Left forelimb (tissue), 1 donor: Measurements from ENCODE around the gene CPEB3.
"Not testable (repeated sequence)": the region's sequence is repeated elsewhere in the genome, so short reads cannot be mapped to it uniquely, and the experiment has no call there.

Experiments used
- DNase-seq: peaks from one replicate; pipeline ENCODE4 v3.0.0-alpha.2; 2018; ENCODE audit warnings: low spot score

The CPEB3 gene

GRCh38 chr10:92102601-92103213 is 188.2 kb downstream of the CPEB3 start:
- DNase-seq, result no peak

GRCh38 chr10:92094960-92095359 is 195.9 kb downstream of the CPEB3 start:
- DNase-seq, result no peak

DNA sequence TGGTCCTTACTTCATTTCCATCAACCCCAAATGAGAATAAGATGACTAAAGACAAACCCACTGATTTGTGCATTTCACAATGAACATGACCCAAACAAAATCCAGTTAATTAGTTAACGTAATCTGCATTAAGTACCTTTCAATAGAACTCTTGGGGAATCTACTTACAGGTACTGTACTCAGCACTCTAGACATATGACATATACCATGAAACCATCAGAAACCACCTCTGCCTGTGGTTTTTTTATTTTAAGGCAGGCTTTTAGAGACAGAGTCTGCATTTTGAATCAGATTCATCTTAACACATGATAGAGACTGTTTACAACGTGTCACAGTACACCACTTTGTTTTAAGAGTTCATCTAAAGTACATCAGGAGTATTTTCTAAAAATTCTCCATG is 198.9 kb downstream of the CPEB3 start:
- no peak for DNase-seq

- no peak for DNase-seq
Measured at GRCh38 chr10:92087750-92088395, 203.0 kb downstream of the CPEB3 start.

- DNase-seq, result no peak
Measured at GRCh38 chr10:92082583-92083280, 208.1 kb downstream of the CPEB3 start.

- no peak for DNase-seq
Measured at GRCh38 chr10:92081641-92082040, 209.2 kb downstream of the CPEB3 start.

GRCh38 chr10:92080244-92080643 is 210.6 kb downstream of the CPEB3 start:
- no peak for DNase-seq

DNA sequence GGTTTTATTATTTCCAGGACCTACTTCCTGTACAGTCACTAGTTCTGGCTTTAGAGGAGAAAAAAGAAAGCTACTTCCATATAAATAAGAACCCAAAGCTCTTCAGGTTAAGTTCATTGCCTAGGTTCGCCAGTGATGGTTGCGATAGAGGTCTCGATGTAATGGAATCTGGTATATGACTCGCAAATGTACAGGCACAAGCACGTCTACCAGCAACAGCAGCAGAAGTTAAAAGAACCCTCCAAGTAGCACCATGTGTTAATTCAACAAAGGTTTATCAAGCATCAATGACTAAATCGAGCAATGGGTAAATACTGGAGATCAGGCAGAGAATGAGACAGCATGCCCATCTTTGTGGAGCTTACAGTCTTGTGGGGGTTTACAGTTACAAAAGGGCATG is 211.9 kb downstream of the CPEB3 start:
- DNase-seq, result no peak

- DNase-seq, result no peak
Measured at GRCh38 chr10:92076722-92077121, 214.2 kb downstream of the CPEB3 start.

DNA sequence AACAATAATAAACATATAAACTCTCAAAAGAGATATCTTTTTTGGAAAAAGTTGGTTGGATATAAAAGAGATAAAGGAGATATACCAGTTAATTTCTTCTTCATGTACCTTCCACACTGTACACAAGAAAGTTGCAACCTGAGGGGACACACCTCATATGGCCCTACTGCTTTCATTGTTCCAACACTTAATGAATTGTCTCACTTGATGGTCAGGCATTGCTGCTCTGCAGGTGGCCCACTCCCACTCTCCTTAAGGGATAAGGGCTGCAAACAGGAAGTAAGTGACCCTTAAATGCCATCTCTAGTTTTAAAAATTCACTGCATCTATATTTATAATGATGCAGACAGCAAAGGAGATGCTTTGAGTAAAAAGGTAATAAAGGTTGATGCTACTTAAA is 215.0 kb downstream of the CPEB3 start:
- DNase-seq, result no peak

DNA sequence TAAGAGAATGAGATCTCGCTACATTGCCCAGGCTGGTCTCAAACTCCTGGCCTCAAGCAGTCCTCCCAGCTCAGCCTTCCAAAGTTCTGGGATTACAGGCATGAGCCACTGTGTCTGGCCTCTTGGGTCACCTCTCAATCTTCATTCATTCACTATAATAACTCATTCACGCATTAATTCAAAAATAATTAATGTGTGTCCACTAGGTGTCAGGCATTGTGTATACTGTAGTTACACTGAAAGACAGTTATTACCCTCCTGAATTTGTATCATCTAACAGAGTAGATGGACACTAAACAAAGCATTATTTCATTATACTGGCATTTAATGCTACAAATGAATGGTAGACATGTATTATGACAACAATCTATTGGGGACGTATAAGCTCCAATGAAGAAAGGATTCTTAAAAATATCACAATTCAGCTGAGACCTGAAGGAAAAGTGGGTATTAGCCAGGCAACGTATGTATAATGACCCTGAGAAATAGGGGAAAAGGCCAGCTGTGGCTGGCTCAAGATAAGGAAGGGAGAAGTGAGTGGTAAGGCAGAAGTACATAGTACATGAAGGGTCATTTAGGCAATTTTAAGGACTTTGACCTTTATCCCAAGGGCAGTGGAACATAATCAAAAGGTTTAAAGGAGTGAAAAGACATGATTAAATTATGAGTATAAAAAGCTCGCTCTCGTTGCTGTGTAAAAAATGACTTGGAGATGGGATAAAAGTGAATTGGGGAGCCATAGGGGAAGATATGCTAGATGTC is 216.6 kb downstream of the CPEB3 start:
- DNase-seq, result no peak

DNA sequence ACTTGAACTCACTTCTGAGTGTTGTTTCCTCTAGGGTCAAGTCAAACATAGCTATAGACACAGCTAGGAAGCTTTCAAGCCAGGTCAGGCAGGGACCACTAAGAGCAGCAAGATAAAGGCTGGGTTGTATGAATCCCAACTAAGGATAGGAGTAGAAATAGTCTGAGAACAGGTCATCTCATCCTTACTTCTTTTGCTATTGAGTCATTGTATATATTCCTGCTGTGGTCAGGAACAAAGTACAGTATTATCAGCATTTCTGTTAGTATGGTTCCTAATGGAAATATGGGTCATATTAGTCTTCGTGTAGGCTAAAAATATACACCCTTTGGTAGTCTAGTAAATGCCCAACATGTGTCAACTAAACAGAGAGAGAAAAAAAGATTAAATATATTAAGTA is 222.0 kb downstream of the CPEB3 start:
- DNase-seq, result no peak

- DNase-seq, result no peak
Measured at GRCh38 chr10:92066386-92066785, 224.5 kb downstream of the CPEB3 start.

DNA sequence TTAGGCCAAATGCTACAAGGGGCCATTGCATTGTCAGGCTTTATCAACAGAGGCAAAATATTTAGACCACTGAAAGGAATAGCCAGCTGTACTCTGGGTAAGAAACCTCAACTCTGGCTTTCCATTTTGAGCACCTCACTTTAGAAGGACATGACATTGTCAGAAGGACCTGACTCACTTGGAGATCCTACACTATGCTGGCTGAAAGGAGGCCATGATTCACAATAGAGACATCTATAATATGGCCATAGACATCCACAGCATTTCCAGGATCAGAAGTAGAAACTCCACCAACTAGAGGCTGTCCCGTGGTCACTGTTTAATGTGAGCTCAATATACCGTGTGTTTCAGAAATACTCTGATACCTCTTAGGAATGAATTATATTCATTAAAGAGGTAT is 226.4 kb downstream of the CPEB3 start:
- DNase-seq, result no peak

GRCh38 chr10:92062273-92062672 is 228.6 kb downstream of the CPEB3 start:
- no peak for DNase-seq

DNA sequence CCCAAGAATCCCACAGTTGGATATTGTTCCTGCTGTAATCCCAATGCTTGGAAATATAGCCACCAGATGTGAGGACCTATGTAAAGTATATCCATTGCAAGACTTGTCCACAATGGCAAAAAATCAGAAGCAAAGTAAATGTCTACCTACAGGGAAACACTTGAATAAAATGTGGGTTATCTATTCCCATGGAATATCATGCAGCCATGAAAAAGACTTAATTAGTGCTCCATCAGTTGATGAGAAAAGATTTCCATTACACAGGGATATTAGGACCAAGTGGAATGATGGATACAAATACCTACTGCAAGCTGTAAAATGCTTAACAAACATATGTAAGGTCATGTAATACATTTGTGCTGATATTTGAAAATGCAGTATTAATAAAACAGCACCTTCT is 236.1 kb downstream of the CPEB3 start:
- DNase-seq, result no peak

DNA sequence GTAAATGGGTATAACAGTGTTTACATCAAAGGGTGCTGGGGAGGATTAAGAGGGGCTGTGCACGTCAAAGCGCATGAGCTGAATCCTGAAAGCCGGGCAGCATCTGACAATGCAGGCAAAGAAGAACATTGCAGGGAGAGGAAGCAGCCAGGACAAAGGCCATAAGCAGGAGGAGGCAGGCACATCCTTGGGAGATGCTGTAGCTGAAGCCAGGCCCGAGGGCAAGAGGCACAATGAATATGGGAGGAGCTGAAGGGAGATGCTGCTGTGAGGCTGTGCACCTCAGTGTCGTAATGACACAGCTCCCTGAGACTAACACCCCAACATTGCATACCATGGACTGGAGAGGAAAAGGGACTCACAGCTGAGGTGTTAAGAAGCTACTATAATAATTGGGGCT is 238.1 kb downstream of the CPEB3 start:
- no peak for DNase-seq

DNA sequence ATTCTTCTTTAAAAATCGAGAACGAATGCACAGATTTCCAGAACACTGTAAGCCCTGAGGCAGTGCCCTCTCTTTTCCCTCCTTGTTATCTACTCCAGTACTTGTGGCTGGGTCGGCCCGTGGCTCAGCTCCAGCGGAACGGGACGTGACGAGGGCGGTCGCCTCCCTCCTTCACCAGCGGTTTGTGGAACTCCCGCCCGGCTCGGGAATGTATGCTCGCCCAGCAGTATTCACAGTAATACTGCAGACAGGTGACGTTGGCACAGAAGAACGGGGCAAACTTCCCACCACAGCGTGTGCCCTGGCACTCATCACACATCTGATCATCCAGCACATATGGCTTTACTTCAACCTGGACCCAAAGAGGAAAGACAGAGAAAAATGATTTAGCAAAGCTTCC is 238.8 kb downstream of the CPEB3 start:
- no peak for DNase-seq

GRCh38 chr10:92047215-92047614 is 243.7 kb downstream of the CPEB3 start:
- DNase-seq, result no peak

DNA sequence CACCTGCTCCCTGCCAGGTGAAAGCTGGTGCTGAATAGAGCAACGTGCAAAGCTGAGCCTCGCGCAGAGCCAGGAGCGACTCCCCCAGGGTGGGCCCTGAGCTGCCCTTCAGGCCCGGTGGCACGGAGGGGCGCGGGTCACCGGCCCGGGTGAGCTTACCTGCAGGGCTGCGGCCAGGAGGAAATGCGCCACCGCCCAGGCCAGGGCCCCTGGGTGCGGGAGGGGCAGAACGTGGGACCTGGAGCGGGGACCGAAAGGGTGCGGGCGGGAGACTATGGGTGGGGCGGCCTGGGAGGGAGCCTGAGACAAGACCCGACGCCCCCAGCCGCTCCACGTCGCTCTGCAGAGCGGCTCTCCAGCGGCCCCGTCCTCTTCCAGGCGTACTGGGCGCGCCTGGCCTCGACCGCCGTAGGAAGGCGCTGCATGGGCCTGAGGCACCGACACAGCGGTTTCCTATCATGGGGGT is 245.2 kb downstream of the CPEB3 start:
- no peak for DNase-seq

DNA sequence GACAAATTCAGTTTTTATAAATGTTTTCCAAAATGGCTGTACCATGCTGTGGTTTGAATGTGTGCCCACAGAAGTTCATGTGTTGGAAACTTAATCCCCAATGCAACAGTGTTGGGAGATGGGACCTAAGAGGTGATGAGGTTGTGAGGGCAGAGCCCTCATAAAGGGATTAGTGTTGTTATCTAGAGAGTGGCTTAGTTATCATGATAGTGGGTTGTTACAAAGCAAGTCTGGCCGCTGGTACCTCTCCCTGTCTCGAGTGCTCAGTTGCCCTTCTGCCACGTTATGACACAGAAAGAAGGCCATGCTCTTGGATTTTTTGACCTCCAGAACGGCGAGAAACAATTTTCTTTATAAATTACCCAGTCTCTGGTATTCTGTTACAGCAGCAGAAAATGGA is 248.3 kb downstream of the CPEB3 start:
- DNase-seq, result no peak

- no peak for DNase-seq
Measured at GRCh38 chr10:92038949-92039348, 251.9 kb downstream of the CPEB3 start.

- not testable (repeated sequence) for DNase-seq
Measured at GRCh38 chr10:92033070-92033469, 257.8 kb downstream of the CPEB3 start.
